HG03558 (cell line): Measurements from ENCODE around the gene NIF3L1.
"Not testable (repeated sequence)": the region's sequence is repeated elsewhere in the genome, so short reads cannot be mapped to it uniquely, and the experiment has no call there.

Experiments used
- ATAC-seq: cut with Tn5 transposase; IDR thresholded peaks from one replicate; pipeline ENCODE4 v1.9.1; 2021; ENCODE audit warnings: moderate number of reproducible peaks; ENCODE audit not compliant: unreplicated experiment; ENCODE audit errors: extremely low read depth

Gene NIF3L1

DNA sequence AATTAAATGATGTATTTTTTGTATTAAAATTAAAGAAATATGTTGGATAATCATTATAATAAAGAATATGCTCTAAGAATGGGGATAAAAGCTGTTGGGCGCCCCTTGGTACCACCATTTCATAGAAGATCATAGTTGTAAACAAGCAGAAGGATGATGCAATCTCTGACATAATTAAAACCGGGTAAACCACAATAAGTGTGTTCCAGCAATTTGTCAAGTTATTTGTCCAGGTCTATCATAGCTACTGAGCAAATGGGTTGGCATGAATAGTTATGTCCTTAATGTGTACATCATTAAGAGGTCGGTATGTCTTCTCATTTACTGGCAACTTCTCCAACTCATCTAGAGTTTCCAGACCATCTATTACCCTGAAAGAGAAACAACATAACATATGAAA is 18.0 kb upstream of the NIF3L1 start:
- ATAC-seq = no peak

DNA sequence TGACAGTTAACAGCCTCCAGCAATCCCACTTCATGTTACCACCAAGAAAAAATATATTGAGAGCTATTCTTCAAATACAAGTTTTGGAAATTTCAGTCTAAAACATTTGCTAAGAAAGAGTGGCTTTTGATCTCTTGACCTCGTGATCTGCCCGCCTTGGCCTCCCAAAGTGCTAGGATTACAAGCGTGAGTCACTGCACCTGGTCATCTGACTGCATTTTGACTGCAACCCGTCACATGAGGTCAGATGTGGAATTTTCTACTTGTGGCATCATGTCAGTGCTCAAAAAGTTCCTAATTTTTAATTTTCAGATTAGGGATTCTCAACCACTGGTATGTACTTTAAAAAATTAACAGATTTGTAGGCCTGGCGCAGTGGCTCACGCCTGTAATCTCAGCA is 15.6 kb upstream of the NIF3L1 start:
- no peak for ATAC-seq

DNA sequence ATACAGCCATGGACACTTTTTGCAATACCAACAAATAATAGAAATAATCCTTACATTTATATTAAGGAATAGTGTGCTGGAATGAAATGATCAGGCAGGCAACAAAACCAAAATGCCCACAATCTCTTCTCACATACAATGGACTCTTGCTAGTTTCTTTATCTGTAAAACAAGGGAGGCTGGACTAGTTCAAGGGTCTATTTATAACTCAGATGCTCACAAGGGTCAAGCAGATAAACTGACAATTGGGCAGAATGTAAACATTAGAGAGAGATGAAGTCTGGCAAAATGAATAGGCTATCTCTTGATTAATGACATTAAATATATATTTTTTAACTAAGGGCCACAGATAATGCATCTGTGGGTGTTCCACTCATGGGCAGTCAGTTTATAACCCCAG is 11.7 kb upstream of the NIF3L1 start:
- ATAC-seq = no peak

DNA sequence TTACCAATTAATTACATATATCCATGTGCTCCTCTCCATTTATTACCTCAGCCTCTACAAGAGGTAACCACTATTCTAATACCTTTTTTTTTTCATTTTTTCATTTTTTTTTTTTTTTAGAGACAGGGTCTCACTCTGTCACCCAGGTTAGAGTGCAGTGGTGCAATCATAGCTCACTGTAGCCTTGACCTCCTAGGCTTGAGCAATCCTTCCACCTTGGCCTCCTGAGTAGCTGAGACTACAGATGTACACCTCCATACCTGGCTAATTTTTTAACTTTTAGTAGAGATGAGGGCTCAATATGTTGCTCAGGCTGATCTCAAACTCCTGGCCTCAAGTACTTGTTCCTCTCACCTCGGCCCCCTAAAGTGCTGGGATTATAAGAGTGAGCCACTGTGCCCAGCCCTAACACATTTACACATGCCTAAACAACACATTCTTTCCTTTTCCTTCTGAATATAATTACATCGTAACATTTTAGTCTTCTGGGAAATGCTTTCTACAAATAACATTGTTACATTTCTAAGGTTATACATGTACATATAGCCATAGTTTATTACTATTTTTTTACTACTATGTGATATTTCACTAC is 10.8 kb upstream of the NIF3L1 start:
- no peak for ATAC-seq

DNA sequence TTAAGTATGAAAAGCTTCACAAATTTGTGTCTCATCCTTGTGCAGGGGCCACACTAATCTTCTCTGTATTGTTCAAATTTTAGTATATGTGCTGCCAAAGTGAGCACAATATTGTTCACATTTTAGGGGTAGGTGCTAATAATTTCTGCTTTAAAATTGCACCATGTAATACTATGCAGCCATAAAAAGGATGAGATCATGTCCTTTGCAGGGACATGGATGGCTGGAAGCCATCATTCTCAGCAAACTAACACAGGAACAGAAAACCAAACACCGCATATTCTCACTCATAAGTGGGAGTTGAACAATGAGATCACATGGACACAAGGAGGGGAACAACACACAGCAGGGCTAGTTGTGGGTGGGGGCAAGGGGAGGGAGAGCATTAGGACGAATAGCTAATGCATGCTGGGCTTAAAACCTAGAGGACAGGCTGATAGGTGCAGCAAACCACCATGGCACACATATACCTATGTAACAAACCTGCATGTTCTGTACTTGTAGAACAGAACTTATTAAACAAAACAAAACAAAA is 7.4 kb upstream of the NIF3L1 start:
- not testable (repeated sequence) for ATAC-seq

DNA sequence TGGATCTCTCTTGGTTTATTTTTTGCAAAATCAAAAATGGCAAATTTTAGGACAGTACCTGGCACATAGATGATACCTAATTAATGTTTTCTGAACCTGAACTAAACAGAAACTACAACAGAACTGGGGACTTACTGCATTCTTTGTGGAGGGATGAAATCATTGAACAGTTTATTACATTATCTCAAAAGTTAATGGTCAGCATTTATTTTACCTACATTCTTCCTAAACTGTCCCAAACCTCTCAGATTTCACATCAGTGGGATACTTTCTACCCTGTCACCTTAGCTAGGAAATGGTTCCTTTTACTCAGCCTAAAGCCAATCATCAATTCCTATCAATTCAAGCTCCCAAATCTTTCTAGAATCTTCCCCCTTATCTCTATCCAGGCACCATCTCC is 10.3 kb downstream of the NIF3L1 start:
- no peak for ATAC-seq

DNA sequence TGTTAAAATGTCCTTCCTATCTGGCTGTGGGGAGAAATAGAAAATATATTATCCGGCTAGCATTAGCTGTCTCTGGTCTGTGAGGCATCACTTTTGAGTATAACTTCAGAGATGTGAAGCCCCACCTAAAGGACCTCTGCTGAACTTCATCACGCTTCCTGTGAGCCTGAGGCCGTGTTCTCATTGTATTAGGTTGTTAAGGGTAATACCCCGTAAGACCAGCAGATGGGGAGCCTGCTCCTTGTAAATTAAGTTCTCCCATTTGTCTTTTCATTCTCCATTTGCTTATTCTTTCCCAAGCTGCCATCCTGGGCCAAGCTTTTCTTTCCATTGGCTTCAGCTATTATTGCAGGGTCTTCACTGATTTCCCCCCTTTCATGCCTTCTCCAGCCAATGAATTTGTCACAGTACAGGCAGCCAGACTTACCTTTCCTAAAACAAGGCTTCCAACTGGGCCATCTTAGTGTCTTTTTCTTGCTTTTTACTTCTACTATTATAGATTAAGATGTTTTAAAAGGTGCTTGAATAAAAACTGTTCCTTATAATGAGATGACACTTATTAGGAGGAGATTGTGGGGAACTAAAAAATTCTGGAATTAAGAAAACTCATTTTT is 12.4 kb downstream of the NIF3L1 start:
- ATAC-seq = peak; percentile 91

DNA sequence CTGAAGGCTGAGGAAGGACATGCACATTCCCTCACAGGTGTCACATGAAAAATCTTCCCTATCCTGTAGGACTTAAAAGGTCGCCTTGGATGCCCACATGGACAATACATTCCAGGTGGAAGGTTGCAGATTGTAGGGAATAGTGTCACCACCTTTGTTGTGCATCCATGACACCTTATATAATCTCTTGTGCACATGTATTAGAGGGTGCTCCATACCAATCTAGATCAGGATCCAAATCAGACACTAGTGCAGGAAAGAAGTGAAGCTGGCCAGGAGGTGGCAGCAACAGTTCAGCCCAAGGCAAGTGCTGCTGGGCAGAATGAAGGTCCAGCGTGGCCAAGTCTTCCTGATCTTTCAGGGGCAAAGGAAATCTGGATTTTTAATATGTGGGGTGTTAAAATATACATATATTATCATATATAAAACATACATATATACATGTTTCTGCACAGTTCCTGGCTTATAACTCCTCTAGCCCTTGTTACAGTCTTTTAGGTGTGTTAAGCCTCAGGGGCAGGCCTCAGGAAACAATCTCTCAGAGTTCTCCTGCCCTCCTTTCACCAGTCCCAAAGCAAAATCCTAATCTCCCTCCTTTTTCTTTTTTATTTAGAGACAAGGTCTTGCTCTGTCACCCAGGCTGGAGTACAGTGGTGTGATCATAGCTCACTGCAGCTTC is 16.6 kb downstream of the NIF3L1 start:
- no peak for ATAC-seq

DNA sequence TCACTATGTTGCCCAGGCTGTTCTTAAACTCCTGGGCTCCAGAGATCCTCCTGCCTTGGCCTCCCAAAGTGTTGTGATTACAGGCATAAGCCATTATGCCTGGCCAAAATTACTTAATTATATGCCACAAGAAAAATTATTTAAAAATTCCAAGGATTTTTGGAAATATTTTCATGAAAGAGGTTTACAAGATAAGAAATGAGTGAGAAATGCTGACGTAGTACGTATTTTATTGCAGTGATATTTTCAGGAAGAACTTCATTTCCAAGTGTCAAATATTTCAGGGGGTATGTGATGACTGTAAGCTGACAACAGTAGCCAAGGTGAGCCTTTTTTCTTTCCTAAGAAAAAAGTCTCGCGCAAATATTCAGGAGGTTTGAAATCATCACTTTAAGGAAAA is 20.8 kb downstream of the NIF3L1 start:
- ATAC-seq = no peak

DNA sequence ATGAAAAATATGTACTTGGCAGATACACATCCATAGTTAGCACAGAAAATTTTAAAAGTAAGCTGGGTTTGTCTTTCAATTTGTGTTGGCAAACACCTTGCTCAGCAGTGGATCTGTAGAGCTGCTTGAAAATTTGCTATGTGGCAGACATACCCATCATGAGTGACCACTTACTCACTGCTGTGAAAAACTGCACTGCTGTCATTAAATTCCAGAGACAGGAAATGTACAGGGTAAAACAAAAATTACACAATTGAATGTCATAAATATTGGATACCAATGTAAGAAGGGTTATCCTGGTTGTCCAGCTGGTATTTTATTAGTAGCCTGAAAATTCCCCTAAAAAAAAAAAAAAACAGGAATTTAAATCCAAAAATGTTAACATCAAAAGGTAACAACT is 24.5 kb downstream of the NIF3L1 start:
- ATAC-seq = no peak

DNA sequence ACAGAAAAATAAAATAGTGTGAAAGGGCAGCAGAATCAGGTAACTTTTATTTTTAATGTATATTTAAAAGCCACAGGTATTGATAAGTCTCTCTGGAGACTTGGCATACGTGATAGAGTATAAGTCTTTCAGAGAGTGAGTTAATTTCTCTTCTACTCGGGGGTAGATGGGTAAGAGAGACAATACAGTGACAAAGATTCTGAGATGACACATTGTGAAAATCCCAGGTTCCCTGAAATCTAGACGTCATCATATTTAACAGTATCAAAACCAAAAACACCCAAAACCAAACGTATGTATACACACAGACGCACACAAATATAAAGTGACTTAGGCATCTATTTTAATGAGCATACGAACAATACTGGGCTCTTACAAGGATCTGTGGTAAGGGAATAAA is 33.3 kb downstream of the NIF3L1 start:
- ATAC-seq = no peak

DNA sequence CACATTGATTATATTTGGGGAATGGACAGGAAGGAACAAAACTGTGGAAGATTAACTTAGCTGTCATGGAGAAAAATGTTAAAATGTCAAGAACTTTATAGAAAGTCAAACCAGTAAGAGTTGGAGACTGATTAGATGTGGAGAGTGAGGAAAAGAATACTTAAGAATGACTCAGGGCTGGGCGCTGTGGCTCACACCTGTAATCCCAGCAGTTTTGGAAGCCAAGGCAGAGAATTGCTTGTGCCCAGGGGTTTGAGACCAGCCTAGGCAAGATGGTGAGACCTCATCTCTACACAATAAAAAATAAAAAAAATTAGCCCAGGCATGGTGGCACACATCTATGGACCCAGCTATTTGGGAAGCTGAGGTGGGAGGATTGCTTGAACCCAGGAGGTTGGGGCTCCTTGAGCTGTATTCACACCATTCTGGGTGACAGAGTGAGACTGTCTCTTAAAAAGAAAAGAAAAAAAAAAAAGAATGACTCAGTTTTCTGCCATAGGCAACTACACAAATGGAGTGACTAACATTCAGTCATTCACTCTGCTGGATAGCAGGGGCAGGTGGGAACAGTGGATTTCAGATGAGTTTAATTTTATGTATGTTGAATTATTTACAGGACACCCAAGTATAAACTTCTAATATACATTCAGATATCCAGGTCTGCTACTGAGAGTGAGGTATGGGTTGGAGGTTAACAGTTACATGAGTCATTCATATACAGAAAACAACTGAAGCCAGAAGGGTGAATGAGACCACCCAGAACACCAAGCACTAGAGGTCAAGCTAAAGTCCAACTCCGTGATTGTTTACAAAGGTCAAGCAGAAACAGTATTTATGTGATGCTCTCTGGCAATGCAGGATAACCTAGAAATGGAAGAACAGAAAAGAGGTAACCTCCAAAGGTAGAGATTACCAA is 40.4 kb downstream of the NIF3L1 start:
- ATAC-seq = no peak

DNA sequence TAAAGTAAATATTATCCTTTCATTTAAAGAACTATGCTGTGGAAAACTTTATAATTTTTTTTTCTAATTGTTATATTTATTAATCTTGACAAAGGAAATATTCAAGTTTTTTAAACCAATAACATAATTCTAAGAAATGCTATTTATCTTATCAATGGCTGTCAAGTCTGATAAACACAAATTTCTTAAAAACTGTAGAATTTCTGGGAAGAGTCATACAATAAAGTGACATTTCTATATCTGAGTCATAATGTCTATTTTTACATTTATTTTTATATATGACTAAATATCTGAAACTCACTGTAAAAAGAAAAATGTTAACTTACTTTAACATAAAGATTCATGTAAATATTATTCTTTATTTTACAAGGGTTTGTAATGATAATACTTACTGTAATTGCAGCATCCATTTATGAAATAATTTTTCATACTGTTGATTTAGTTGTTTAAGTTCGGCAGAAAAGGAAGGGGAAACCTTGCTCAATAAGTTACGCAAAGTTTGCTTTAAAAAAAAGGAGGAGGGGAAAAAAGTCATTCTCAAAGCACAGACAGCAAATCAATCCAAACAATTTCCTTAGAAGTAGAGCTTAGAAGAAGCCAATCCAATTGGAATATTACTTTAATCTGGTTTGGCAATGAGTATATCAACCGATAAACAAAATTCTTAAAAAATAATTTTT is 41.9 kb downstream of the NIF3L1 start:
- ATAC-seq = no peak

DNA sequence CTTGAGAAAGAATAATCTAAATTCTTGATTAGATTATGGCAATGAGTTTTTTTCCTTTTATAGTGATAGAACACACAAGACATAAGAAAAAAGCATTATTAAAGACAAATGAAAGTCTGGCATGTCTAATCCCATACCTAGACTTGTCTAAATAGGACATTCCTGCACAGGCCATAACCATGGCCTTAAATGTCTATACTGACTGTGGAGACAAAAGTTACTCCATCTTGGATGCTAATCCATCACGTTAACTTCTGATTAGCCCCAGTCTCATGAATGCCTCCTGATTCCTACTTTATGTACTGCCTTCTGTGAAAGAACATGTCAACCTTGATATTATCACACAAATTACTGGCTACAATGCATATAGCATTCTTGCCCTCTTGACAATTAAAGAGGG is 50.7 kb downstream of the NIF3L1 start:
- ATAC-seq = no peak

DNA sequence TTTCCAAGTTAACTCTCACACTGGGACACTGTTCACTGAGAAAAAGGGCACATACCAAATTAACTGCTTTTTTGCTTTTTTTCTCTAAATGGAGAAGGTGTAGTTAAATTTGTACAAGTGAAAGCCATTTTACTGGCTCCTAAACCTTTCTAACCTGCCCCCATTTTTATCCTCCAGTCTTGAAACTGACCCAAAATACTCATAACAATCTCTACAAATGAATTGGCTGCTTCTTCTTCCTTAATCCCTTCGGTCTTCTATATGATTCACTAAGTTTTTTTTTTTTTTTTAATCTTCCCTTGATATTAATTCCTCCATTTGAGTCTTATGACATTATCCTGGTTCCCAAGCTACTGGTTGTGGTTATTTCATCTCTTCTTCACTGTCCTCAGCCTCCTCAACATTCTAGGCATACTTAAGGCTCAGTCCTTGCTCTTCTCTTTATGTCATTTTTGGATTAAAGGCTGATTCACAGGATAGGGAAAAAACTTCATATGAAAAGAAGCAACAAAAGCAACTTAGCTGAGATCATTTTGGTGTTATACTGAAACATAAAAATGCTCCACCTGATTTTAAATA is 54.4 kb downstream of the NIF3L1 start:
- no peak for ATAC-seq

DNA sequence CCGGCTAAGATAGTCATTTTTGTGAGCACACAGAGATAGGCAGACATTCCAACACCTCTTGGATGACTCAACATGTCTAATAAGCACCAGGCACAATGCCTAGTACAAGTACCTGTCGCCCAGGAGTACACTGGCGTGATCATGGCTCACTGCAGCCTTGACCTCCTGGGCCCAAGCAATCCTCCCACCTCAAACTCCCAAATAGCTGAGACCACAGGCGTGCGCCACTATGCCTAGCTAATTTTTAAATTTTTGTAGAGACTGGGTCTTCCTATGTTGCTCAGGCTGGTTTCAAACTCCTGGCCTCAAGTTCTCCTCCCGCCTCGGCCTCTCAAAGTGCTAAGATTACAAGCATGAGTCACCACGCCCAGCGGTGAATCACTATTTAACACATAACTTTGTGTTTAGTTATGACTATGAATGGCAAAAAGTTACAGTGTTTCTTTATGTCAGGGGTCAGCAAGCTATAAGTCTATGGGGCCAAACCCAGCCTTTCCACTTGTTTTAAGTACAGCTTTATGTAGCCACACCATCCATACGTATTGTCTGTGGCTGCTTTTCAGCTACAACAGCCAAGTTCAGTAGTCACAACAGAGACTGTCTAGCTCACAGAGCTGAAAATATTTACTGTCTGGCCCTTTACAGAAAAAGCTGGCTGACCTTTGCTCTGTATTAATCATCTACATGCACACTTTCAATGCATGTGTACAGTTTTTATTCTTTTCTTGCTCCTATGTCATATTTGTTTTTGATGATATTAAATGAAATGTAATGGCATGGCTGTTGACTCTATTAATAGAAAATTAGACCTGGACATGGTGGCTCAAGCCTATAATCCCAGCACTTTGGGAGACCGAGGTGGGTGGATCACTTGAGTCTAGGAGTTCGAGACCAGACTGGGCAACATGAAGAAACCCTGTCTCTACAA is 55.6 kb downstream of the NIF3L1 start:
- no peak for ATAC-seq

DNA sequence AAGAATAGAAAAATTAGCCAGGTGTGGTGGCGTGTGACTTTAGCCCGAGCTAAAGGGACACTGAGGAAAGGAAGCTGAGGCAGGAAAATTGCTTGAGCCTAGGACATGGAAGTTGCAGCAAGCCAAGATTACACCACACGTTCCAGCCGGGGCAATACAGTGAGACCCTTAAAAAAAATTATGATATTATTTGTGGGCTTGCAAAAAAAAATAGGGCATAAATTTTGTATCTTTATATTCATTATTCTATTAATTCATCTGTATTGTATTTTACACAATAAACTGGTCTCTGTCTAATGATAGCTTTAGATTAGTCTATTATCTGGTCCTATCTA is 56.2 kb downstream of the NIF3L1 start:
- ATAC-seq = no peak

DNA sequence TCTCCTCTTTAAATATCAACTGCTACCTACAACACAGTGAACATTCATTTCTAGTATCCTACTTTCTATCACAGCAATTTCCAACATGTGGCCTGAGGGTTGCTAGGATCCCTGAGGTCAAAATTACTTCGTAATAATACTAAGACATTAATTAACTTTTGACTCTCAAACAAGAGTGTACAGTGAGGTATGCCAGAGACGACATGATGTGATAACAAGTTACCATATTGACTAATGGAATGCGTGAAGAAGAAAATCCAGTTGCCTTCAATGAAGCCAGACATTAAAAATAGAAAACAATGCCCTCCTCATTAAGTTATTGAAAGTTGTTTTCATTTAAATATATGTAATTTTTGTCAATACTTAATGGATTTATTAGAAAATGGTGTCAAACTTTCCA is 61.2 kb downstream of the NIF3L1 start:
- no peak for ATAC-seq
